Type B pancreatic cell (in vitro differentiated cells): ENCODE measurements around the gene SNX21. TPM values are rescaled to one million over a fixed set of nuclear protein-coding genes. Genes with fewer than 3 reads are reported as not detected.

Experiments
- DNase-seq: peaks from one replicate; pipeline ENCODE4 v3.0.0; 2021; ENCODE audit warnings: mixed read lengths; ENCODE audit not compliant: unreplicated experiment; ENCODE audit errors: extremely low spot score
- H3K27ac Mint-ChIP-seq: 2 replicates; pipeline ENCODE4 v1.8.0; 2021; ENCODE audit warnings: mild to moderate bottlenecking, mixed read lengths
- H3K27me3 Mint-ChIP-seq: 2 replicates; pipeline ENCODE4 v1.8.0; 2021; ENCODE audit warnings: mixed read lengths
- H3K36me3 Mint-ChIP-seq: 2 replicates; pipeline ENCODE4 v1.8.0; 2021; ENCODE audit warnings: mixed read lengths
- H3K4me1 Mint-ChIP-seq: one replicate; pipeline ENCODE4 v1.8.0; 2021; ENCODE audit warnings: mixed read lengths; ENCODE audit not compliant: unreplicated experiment
- H3K4me3 Mint-ChIP-seq: 2 replicates; pipeline ENCODE4 v1.8.0; 2021; ENCODE audit warnings: mild to moderate bottlenecking, mixed read lengths
- H3K9me3 Mint-ChIP-seq: 2 replicates; pipeline ENCODE4 v1.8.0; 2021; ENCODE audit warnings: mixed read lengths
- CTCF ChIP-seq: fragments of 200-600 bp; sonication (generic); conservative IDR thresholded peaks from 2 replicates; pipeline ENCODE4 v1.5.0; 2021; ENCODE audit warnings: antibody characterized with exemption, mild to moderate bottlenecking
- total RNA-seq: library from RNA; stranded (reverse); gene quantifications from 2 replicates; pipeline ENCODE4 v1.2.1, GENCODE V29; 2021; ENCODE audit warnings: low replicate concordance

The SNX21 gene
- total RNA-seq, 1 donor from 2014 or later: 16.4 TPM

GRCh38 chr20:45890077-45890984 is 56.7 kb downstream of the SNX21 start:
- TF ChIP-seq CTCF: peak; percentile 82
- H3K4me3 Mint-ChIP-seq: peak overlapping the region; percentile 93
- H3K9me3 Mint-ChIP-seq: no peaks in the 10 kb centered on the region
- DNase-seq: peak; percentile 88
- no peaks in the 10 kb centered on the region for H3K27me3 Mint-ChIP-seq
- H3K4me1 Mint-ChIP-seq: peaks cover 8% of the 10 kb centered on the region
- peak overlapping the region; percentile 92 for H3K27ac Mint-ChIP-seq
- peaks cover 4% of the 10 kb centered on the region for H3K36me3 Mint-ChIP-seq

- peak within 1 kb of the TSS; percentile 93 for H3K4me3 Mint-ChIP-seq
- H3K9me3 Mint-ChIP-seq: no peaks in the 10 kb centered on the region
- peak; percentile 91 for DNase-seq
- H3K27me3 Mint-ChIP-seq: no peaks in the 10 kb centered on the region
- H3K27ac Mint-ChIP-seq: peak within 1 kb of the TSS; percentile 92
- TF ChIP-seq CTCF: no peak
- H3K4me1 Mint-ChIP-seq: peaks cover 8% of the 10 kb centered on the region
- H3K36me3 Mint-ChIP-seq: peaks cover 4% of the 10 kb centered on the region
These were observed 57.7 kb downstream of the SNX21 start, which contains the start of the genes CTSA and NEURL2 for GRCh38 chr20:45890985-45891983. Gene CTSA (plus strand): TSS chr20:45891335. CDS start chr20:45891569, 234 bp downstream. Gene NEURL2 (minus strand): TSS chr20:45891208. CDS start chr20:45890991, 217 bp downstream.

GRCh38 chr20:45892049-45892825 is 58.6 kb downstream of the SNX21 start:
- H3K27ac Mint-ChIP-seq: peak overlapping the region; percentile 81
- H3K36me3 Mint-ChIP-seq: peaks cover 4% of the 10 kb centered on the region
- H3K9me3 Mint-ChIP-seq: no peaks in the 10 kb centered on the region
- no peak for TF ChIP-seq CTCF
- DNase-seq: no peak
- H3K4me3 Mint-ChIP-seq: peak overlapping the region; percentile 93
- no peaks in the 10 kb centered on the region for H3K27me3 Mint-ChIP-seq
- H3K4me1 Mint-ChIP-seq: peaks cover 8% of the 10 kb centered on the region

Other genes with a start within 250 kb of the SNX21 start
- gene WFDC10A, start 204.1 kb upstream of the SNX21 start, total RNA-seq: not detected in 2 replicates
- not detected in 2 replicates for gene WFDC9, start 202.5 kb upstream of the SNX21 start, total RNA-seq
- gene WFDC11, start 163.6 kb upstream of the SNX21 start, total RNA-seq: not detected in 2 replicates
- gene WFDC13, start 131.8 kb upstream of the SNX21 start, total RNA-seq: not detected in 2 replicates
- gene WFDC10B, start 128.8 kb upstream of the SNX21 start, total RNA-seq: not detected in 2 replicates
- not detected in 2 replicates for gene SPINT4, start 111.5 kb upstream of the SNX21 start, total RNA-seq
- gene WFDC3, start 41.9 kb upstream of the SNX21 start, total RNA-seq: not detected in 2 replicates
- 26.5 and 32.9 TPM in 2 replicates for gene DNTTIP1, start 41.8 kb upstream of the SNX21 start, total RNA-seq
- 46.4 and 136 TPM in 2 replicates for gene UBE2C, start 21.2 kb upstream of the SNX21 start, total RNA-seq
- gene TNNC2, start 6.5 kb upstream of the SNX21 start, total RNA-seq: 2.1 TPM in 1 of 2 replicates, not detected in the other
- gene ACOT8, start 23.6 kb downstream of the SNX21 start, total RNA-seq: 20.6 and 21.3 TPM in 2 replicates
- gene ZSWIM3, start 23.8 kb downstream of the SNX21 start, total RNA-seq: 3.7 and 4.7 TPM in 2 replicates
- gene ZSWIM1, start 47.4 kb downstream of the SNX21 start, total RNA-seq: 17.1 and 17.3 TPM in 2 replicates
- gene SPATA25, start 53.8 kb downstream of the SNX21 start, total RNA-seq: 2.6 and 4.2 TPM in 2 replicates
- gene NEURL2, start 57.4 kb downstream of the SNX21 start, total RNA-seq: 6.4 TPM in 2 replicates
- 142 and 174 TPM in 2 replicates for gene CTSA, start 57.5 kb downstream of the SNX21 start, total RNA-seq
- gene PLTP, start 78.4 kb downstream of the SNX21 start, total RNA-seq: 40.7 and 96.5 TPM in 2 replicates
- 35.0 and 37.6 TPM in 2 replicates for gene PCIF1, start 100.9 kb downstream of the SNX21 start, total RNA-seq
- gene ZNF335, start 138.4 kb downstream of the SNX21 start, total RNA-seq: 19.9 and 23.6 TPM in 2 replicates
- gene MMP9, start 175.1 kb downstream of the SNX21 start, total RNA-seq: 0.53 TPM in 1 of 2 replicates, not detected in the other
- 3.1 and 5.1 TPM in 2 replicates for gene SLC12A5, start 195.4 kb downstream of the SNX21 start, total RNA-seq